CD4-positive, alpha-beta T cell treated with Interleukin-1 beta for 1 hour (primary cell): ENCODE results near the gene THEMIS.
"Not testable (repeated sequence)": the region's sequence is repeated elsewhere in the genome, so short reads cannot be mapped to it uniquely, and the experiment has no call there.

Experiments
- DNase-seq, 2 donors: peaks; one replicate each; pipeline ENCODE4 v3.0.0-alpha.2; 2020 to 2022

Gene THEMIS

DNA sequence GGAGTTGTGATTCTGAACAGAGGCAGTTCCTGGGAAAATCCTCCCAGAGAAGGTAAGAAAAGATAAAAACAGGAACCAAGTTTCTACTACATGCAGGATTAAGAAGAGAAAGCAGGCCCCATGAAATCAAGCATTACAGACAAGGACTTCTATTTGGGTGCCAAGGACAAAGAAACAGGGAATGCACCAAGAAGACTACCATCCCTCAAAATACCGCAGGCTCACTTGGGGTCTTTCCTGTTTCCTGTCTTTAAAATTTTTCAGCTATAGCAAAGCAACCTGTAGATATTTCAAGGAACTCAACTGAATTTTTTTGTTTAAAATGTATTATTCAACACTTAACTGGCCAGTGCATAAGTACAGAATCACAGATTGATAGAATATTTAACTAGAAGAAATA lies 107.5 kb downstream of the THEMIS start:
- DNase-seq, result no peak

DNA sequence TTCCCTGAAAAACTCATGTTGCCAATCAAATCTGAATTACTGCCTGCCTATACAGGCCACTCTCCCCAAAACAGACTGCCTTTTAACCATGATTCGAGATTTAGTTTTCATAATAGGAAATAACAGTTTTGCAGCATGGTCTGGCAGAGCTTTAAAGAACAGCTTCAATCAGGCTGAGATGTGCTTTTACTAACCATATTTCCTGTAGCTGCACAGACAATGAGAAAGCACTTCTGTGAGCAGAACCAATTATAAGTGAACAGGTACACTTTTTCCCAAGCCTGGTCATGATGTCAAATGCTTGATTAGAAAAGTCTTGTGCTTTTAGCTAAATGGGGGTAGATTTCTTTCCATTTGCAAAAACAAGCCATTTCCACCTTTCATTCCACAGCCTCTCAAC lies 108.2 kb downstream of the THEMIS start:
- DNase-seq, result peak in 1 of 2 donors; percentile 11

DNA sequence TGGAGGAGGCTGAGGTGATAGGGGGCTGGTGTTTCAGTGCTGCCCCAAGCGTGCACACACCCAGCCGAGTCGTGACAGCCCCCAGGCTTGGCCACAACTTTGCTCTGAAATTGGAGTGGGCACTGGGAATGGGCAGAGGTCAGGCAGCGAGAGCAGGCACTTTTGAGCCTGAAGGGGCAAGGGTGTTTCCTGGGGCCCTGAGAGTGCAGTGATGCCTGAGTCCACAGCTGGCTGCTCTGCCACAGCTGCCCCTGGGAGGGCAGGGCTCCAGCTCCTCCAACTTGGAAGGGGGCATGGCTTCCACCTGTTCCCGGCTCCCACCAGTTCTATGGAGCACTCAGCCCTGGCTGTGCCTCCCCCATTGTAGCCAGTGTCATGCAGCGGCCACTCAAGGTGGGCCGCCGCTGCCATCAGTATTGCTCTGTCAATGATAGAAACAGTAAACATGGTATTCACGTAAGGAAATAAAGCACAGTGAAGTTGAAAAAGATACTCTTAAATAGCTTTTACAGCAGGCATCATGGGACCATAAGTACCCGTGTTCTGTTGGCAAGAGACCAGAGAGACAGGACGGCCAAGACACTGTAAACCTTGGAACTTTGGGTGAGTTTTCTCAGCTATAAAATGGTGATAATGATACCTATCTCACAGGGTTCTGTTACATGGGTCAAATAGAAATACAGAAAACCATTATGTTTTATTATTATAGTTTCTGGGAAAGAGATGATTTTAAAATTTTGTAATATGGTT lies 108.9 kb downstream of the THEMIS start:
- DNase-seq, result no peak

DNA sequence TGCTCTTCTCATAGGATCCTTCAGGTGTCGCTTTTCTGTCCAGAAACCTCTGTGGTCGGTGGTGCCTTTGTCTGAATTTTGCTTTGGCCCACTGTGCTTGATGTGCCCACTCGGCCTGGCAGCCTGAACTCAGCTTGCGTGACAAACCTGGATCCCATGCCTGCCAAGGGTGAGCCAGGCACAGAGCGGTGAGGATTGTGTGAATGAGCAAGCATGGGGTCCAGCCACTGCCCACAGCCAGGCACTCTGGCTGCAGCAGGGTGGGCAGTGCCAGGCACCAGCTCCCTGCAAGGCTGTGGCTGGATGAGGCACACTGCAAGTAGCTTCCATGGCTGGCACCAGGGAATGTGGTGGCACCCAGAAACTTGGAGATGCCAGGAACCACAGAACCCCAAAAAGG lies 110.3 kb downstream of the THEMIS start:
- no peak for DNase-seq

DNA sequence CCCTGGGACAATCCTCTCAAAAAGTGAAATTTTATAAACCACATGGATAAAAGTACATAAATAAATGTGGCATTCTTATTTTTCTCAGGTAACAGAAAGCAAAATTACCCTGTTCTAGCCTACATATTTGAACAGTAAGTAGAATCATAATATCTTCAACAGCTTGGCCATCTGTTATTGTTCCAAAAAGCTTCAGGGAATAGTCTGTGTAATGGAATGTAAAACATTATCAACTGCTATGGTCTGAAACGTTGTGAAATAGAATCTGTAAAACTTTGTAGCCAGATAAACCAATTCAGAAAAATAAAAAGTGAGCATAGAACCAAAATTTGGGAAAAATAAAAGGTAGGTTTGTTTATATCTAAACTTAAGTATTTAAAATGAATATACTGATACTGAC lies 114.7 kb downstream of the THEMIS start:
- no peak for DNase-seq

DNA sequence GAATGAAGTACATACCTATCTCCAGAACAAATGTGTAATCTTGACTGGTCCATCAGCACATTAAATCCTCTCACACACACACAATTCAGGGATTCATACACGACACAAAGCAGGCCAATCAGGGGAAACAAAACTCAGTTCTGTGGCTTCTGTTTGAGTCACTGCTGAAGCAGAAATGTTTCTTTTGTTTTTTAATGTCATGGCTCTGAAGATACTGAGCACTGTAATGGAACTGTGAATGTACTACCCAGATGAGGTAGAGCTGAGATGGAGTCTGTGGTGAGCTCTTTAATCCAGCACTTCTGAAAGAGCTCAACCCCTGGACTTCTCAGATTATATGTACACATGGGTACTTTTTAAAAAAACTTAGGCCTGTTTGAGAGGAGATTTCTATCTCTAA lies 116.4 kb downstream of the THEMIS start:
- DNase-seq, result no peak

DNA sequence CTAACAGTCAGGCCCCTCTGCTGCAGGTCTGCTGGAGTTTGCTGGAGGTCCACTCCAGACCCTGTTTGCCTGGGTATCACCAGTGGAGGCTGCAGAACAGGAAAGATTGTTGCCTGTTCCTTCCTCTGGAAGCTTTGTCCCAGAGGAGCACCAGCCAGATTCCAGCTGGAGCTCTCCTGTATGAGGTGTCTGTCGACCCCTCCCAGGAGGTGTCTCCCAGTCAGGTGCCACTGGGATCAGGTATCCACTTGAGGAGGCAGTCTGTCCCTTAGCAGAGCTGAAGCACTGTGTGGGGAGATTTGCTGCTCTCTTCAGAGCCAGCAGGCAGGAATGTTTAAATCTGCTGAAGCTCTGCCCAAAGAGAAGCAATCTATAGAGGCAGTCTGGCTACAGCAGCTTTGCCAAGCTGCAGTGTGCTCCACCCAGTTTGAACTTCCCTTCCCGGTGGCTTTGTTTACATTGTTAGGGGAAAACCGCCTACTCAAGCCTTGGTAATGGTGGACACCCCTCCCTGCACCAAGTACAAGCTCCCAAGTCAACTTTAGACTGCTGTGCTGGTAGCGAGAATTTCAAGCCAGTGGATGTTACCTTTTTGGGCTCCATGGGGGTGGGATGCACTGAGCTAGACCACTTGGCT lies 119.1 kb downstream of the THEMIS start:
- DNase-seq, result not testable (repeated sequence)

DNA sequence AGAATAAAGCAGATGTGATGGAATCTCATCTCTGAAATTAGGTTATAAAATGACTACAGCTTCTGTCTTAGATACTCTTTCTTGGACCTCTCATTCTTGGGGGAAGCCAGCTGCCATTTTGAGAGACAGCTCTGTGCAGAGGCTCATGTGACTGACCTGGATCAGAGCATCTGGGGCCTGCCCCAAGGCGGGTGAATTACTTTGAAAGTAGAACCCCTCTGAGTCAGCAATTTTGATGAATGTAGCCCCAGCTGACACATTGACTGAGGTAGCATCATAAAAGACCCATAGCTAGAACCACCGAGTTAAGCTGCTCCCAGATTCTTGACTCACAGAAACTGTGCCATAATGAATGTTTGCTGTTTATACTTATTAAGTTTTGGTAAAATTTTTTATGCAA lies 124.5 kb downstream of the THEMIS start:
- DNase-seq, result no peak

DNA sequence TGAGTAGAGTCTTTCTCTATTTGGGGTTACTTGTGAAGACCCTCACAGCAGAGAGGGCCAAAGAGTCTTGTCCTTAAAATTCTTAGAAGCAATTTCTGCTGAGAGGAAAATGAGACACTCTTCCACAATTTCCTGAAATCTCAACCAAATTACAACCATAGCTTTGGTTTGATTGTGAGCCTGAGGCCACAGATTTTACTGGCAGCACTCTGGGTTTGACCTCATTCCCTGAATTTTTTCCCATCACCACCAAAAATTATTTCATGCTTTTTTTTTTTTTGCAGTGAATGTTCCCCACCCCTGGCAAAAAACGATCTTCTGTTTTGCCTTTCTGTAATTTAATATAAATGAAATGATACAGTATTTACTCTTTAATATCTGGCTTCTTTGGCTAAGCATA lies 125.5 kb downstream of the THEMIS start:
- DNase-seq, result no peak

DNA sequence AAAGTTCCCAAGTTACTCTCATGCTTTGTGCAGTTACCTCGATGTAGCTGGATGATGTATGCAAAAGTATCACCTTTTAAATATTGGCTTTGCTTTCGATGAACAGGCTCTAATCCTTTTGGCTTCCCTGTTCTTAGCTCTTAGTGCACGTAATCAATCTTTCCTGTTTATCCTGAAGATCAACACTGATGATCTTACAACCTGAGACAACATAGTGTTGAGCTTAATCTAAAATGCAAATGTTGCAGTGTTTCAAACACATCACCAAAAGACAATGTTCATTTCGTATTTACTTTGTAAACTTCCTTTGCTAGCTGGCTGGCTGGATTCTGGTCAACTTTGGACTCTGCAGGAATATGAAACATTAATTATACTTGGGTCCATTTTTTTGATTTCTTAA lies 132.1 kb downstream of the THEMIS start:
- DNase-seq, result no peak

DNA sequence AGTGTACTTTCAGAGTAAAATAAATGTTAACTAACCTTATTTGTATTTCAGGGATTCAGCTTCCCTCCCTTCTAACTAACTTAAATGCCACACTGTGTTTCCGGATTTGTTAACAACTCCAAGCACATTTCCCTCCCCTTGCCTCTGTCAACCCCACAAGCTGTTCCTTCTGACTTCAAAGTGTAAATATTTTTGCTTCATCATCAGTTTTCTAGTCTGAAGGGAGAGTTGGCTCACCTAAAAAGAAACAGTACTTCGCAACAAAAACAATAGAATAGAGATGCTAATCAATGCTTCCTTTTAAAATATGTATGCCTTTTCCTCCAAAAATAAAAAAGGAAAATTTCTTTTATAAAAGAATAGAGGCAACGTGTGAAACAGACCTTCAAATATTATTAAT lies 132.6 kb downstream of the THEMIS start:
- no peak for DNase-seq

DNA sequence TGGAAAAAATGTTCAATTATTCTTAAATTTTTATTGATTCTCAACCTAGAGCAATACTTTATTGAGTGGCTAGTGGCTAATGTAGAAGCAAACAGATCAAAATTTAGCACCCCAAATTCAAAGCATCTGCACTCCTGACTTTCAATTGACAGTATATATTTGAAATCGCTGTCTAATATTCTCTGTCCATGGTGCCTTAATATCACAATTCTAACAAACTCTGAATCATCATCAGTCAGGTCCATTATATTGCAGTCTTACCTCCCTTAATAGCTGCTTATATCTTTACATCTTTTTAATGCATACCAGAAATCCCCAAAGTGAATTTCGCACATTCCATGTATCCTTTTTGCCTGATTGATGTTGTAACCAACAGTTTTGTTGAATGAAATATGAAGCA lies 134.9 kb downstream of the THEMIS start:
- DNase-seq, result no peak

DNA sequence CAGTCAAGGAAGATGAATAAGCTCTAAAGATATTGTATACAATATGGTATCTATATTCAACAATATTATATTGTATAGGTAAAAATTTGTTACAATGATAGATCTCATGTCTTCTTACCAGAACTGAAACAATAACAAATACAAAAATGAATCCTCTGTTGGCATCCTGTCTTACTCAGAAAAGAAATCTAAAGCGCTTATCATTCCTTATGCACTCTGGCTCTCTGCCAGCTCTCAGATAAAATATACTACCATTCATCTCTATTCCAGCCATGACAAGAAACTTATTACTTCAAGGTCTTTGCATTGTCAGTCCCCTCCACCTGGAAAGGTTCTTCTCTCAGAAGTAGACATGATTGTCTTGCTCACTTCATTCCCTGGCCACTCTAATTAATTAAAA lies 138.6 kb downstream of the THEMIS start:
- no peak for DNase-seq

DNA sequence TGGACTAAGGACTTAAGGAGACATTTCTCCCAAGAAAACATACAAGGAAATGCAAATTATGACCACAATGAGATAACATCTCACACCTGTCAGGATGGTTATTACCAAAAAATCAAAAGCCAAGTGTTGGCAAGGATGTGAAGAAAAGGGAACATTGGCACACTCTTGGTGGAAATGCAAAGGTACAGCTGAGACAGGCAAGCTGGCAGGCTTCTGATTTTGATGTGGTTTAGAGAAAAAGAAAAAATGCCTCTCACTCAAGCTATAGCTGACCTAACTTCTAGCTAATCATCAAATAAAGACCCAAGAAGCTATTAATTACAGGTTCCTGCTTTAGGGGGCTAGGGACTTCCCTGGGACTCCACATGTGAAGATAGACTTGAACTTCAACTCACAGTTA lies 139.8 kb downstream of the THEMIS start:
- DNase-seq, result no peak

DNA sequence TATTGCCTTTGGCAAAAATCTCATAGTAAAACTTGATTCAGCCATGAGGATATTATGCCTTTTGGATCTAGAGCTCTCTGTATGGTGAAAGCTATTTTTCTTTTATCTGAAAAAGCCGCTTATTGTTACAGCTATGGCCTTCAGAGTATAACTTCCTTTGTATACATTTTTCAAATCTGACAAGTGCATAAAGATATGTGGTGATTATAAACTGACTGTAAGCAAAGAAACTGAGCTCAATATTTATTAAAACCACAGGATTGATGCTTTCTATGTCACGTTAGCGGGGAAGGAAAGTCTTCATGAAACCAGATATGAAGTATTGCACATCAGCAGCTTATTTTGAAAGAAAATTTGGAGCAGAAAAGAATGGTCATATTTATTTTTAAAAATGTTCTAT lies 151.8 kb downstream of the THEMIS start:
- no peak for DNase-seq

DNA sequence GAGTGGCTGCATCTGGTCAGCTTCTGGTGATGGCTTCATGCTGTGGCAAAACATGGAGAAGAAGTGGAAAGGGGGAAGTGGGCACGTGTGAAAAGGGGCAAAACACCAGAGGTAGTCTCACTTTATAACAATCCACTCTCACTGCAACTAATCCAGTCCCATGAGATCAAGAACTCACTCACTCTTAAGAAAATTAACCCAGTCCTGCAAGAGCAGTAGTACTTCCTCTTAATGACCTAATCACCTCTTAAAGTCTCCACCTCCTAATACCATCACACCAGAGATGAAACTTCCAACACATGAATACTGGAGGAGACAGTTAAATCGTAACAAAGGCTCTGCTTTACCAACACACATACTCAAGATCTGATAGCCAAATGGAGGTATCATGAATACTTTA lies 152.6 kb downstream of the THEMIS start:
- DNase-seq, result no peak

DNA sequence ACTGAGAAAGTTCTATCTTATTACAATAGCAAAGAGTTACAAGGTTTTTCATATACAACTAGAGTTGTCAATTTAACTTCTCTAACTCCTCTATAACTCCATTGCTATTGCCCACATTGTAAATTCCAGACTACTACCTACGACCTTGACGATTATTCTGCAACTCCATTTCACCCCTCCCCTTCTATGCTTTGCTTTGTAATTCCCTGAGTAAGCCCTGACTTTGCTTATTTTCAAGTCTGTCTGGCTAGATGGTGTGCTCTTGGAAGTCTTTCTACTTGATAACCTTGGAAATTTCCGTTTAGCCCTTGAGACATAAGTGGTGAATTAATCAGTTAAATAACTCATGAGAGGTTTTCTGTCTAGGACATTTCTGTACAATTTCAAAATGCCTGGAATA lies 162.4 kb downstream of the THEMIS start:
- DNase-seq, result no peak

DNA sequence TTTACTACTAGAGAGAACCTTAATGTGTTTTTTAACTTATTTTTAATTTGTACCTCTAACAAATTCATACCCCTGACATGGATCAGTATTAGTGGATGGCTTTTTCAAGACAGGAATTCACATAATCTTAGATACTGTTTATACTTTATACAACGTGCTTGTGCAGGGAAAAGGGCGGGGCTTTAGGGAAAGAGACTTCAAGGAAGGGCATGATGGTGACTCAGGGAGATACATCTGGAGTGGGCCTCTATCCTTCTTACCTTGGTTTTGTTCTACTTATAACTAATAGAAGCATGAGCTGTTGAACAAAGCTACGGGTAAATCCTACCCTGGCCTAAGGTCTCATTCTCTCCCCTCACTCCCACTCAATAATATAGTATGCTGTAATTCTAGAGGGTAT lies 163.1 kb downstream of the THEMIS start:
- DNase-seq, result no peak

DNA sequence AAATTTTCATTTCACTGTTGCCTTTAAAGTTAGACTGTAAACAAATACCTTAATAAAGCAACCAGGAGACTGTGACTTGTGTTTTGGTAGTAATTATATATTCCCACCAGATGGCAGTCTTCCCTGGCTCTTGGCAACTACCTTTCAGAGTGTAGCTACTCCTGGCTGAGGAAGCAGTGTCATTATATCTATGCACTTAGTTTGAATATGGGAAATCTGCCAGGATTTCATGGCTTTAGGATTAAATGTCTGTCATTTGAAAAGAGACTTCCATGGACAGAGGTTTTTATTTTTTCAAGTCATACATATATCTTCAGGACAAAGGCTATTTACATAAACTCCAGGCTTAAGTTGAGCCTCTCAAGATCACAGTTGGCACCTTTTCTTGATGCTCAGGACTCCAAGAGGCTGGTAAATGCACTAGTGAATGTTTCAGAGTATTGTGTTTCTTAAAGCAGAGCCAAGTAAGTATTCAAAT lies 163.8 kb downstream of the THEMIS start:
- DNase-seq, result peak; percentile 17 to 74

DNA sequence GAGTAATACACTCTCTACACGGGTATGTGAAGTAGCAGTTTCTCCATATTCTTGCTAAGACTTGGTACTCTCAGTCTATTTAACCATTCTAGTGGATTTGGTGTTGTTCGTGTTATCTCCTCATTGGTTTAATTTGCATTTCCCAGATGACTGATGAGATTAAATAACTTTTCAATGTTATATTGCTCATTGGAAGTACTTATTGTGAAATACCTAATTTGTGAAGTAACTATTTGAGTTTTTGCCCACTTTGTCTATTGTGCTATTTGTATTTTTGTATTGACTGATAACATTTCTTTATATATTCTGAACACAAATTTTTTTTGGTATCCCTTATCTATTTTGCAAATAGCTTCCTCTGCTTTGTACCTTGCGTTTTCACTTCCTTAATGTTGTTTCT lies 167.9 kb downstream of the THEMIS start:
- DNase-seq, result no peak

DNA sequence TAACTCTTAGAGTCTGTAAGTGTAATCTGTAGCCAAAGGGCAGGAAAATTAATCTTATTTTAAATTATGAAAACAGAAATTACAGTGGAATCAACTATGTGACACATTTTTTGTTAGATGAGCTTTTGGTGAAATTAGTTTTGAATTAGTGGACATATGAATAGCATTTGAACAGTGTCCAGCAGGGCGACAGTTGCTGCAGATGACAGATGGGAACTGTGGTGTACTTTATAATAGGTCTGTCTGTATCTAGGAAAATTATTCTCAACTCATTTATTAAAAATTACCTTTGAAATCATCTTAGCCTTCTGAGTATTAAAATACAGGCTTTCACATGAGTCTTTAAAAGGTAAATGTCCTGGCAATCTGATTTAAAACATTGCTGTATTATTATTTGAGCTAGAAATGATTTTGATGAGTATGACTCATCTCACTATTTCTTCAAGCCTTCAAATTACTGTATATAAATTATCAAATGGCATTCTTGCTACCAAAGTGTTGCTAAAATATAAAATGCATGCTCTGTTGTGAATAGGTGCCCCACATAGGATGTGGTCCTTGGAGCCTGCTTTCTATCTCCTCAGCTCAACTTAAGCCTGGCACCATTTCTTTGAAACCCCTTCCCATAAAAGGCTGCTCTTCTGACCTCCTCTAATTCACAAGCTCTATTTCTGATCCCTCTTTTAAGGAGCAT lies 173.5 kb downstream of the THEMIS start:
- no peak for DNase-seq

DNA sequence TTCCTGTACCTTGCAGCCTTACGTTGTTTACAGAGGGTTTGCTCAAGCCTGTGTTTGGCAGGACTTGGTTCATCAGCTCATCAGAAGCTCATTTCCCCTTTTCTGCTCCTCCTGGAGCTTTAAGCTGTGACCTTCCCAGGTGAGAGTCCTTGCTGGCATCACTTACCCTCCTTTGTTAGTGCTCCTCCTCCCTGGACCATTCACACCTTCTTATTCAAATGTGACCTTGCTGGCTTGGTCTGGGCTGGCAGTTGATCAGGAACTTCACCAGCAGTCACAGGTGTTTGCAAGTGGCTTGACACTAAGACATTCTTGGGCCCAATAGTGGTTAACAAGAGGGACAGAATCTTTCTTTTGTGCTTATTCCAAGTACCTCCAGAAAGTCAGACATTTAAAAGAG lies 175.0 kb downstream of the THEMIS start:
- DNase-seq, result no peak

DNA sequence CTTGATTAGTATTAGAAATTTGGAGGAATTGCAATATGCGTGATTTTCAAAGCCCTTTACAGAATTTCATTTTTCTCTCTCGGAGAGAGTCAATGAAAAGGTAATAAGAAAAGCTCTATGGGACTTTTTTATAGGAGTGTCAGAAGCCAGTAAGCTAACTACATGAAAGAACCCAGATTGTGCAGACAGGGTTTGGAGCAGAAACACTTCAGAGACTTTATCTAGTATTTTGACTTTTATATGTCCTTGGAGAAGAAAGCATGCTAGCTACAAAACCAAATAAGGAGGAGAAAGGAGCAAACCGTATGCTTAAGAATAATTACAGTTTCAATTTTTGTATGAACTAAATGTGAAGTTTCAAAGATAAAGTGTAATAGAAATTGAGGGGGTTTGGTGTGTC lies 182.2 kb downstream of the THEMIS start:
- DNase-seq, result no peak

DNA sequence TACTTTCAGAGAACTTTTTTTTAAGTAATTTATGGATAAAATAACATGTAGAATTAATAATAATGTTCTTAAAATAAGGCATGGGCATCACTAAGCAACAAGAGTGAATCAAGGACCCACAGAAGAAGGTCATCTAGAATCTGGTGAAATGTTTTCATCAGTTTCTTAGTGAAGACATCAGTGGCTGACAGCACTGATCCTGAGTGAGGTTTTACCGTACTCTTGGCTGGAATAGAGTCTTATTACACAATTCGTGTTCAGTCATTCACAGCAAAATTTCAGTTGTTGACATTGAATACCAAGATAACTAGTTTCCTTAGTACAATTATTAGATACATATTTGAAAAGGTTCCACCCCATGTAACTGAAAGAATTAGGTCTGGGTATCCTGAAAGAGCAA lies 183.5 kb downstream of the THEMIS start:
- DNase-seq, result no peak
